ENCODE data around the gene CAMTA1. TPM values are rescaled to one million over a fixed set of nuclear protein-coding genes. Genes with fewer than 3 reads are reported as not detected.

CAMTA1 gene
- total RNA-seq, 1 donor from 2014 or later, result 77.6 TPM

DNA sequence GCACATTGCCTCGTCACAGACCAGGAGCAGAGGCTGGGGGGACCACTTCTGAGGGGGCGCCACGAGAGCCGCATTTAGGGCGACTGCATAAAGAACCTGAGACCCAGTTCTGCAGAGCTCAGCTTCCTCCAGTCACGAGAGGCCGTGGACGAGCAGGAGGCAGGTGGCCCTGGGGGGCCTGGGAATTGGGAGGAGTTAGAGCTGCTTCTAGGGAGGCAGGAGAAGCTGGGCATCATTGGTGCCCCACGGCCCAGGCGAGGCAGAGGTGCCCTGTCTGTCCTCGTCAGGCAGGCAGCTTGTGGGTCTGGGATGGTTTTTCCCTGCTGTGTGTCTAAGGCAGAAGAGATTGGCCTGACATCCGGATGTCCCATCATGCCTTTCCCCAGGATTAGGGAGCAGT lies 389.3 kb downstream of the CAMTA1 start:
- H3K27me3 Mint-ChIP-seq (ENCODE audit: low read depth, unreplicated experiment), result peaks cover 36% of the 10 kb centered on the region
- no peak overlapping the region for H3K4me3 Mint-ChIP-seq (ENCODE audit: unreplicated experiment)
- Histone ChIP-seq H3K9me3 (ENCODE audit: insufficient read depth, low read depth, low read length) (peaks cover 9% of the 10 kb centered on the region), H3K27ac (ENCODE audit: low read depth, low read length) (no peak overlapping the region), H3K27me3 (ENCODE audit: insufficient read depth, low read length) (no peaks in the 10 kb centered on the region), H3K4me3 (ENCODE audit: insufficient read depth, low read depth, low read length) (no peak overlapping the region), H3K36me3 (ENCODE audit: insufficient read depth, low read length) (no peaks in the 10 kb centered on the region), H2AFZ (ENCODE audit: low read depth, low read length) (no peak overlapping the region), H3K4me2 (ENCODE audit: low read length) (no peak overlapping the region), H4K20me1 (ENCODE audit: insufficient read depth, low read length) (no peaks in the 10 kb centered on the region), H3K79me2 (ENCODE audit: insufficient read depth, low read length) (no peaks in the 10 kb centered on the region), H3K9ac (ENCODE audit: low read length) (no peak overlapping the region), H3K4me1 (ENCODE audit: insufficient read depth, low read length) (no peaks in the 10 kb centered on the region)
- no peaks in the 10 kb centered on the region for H3K4me1 Mint-ChIP-seq (ENCODE audit: low read depth, unreplicated experiment)
- no peaks in the 10 kb centered on the region for H3K36me3 Mint-ChIP-seq (ENCODE audit: low read depth, unreplicated experiment)
- no peak for TF ChIP-seq EZH2 (IDR thresholded peaks at IDR 0.05; ENCODE audit: insufficient read depth, low read length)
- TF ChIP-seq, protein P1, sequence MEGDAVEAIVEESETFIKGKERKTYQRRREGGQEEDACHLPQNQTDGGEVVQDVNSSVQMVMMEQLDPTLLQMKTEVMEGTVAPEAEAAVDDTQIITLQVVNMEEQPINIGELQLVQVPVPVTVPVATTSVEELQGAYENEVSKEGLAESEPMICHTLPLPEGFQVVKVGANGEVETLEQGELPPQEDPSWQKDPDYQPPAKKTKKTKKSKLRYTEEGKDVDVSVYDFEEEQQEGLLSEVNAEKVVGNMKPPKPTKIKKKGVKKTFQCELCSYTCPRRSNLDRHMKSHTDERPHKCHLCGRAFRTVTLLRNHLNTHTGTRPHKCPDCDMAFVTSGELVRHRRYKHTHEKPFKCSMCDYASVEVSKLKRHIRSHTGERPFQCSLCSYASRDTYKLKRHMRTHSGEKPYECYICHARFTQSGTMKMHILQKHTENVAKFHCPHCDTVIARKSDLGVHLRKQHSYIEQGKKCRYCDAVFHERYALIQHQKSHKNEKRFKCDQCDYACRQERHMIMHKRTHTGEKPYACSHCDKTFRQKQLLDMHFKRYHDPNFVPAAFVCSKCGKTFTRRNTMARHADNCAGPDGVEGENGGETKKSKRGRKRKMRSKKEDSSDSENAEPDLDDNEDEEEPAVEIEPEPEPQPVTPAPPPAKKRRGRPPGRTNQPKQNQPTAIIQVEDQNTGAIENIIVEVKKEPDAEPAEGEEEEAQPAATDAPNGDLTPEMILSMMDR (IDR thresholded peaks at IDR 0.05; ENCODE audit: insufficient read depth, low read depth, low read length), result no peak
- no peak overlapping the region for H3K27ac Mint-ChIP-seq (ENCODE audit: unreplicated experiment)
- H3K9me3 Mint-ChIP-seq (ENCODE audit: unreplicated experiment), result peaks cover 3% of the 10 kb centered on the region
- DNase-seq (ENCODE audit: low read depth), result no peak
- FAIRE-seq, result no peak

DNA sequence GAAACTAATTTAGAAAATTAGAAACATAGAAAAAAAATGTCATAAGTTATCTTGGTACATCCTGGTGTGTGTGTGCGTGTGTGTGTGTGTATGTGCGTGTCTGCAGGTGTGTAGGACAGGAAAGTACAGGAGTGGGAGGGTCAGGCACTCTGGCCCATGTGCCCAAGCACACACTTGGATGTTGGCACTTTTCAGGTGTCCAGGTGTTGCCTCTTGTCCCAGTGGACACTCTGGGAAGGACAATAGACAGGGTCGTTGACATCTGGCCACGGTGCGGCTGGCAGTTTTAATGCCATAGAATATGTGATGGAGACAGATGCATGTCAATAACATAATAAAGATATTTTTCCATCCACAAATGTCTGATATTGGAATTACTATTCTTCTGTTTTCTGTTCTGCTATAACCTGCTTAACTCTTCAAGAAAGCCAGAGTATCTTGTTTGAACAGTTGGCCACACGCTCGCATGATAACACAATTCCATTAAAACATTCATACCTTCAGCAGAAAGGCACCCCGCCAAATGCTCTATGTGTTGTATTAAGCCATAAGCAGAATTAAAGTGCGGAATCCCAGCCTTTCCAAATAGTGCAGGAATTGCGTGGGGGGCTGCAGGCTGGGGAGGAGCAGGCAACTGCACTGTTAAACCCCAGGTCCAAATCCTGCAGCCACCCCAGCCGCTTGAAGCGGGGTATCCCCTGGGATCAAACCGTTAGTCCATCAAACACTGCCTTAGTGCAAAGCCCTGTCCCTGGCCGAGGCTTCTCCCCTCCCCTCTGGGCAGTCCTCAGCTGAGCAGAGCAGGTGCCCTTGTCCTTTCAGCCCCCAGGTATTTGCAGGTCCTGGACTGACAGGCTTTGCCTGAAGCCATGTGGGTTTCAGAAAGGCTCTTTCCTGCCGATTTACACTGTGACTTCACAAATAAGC lies 390.0 kb downstream of the CAMTA1 start:
- Mint-ChIP-seq H3K9me3 (ENCODE audit: unreplicated experiment) (peaks cover 6% of the 10 kb centered on the region), H3K27me3 (ENCODE audit: low read depth, unreplicated experiment) (peaks cover 36% of the 10 kb centered on the region), H3K4me3 (ENCODE audit: unreplicated experiment) (no peak overlapping the region), H3K4me1 (ENCODE audit: low read depth, unreplicated experiment) (no peaks in the 10 kb centered on the region), H3K27ac (ENCODE audit: unreplicated experiment) (no peak overlapping the region), H3K36me3 (ENCODE audit: low read depth, unreplicated experiment) (no peaks in the 10 kb centered on the region)
- H3K36me3 ChIP-seq (ENCODE audit: insufficient read depth, low read length), result no peaks in the 10 kb centered on the region
- TF ChIP-seq, protein P1 (IDR thresholded peaks at IDR 0.05; ENCODE audit: insufficient read depth, low read depth, low read length), result no peak
- no peak for TF ChIP-seq EZH2 (IDR thresholded peaks at IDR 0.05; ENCODE audit: insufficient read depth, low read length)
- no peak overlapping the region for H3K4me2 ChIP-seq (ENCODE audit: low read length)
- no peak for DNase-seq (ENCODE audit: low read depth)
- H3K4me3 ChIP-seq (ENCODE audit: insufficient read depth, low read depth, low read length), result no peak overlapping the region
- H3K4me1 ChIP-seq (ENCODE audit: insufficient read depth, low read length), result no peaks in the 10 kb centered on the region
- no peaks in the 10 kb centered on the region for H4K20me1 ChIP-seq (ENCODE audit: insufficient read depth, low read length)
- FAIRE-seq, result no peak
- H3K79me2 ChIP-seq (ENCODE audit: insufficient read depth, low read length), result no peaks in the 10 kb centered on the region
- no peak overlapping the region for H3K9ac ChIP-seq (ENCODE audit: low read length)
- peaks cover 9% of the 10 kb centered on the region for H3K9me3 ChIP-seq (ENCODE audit: insufficient read depth, low read depth, low read length)
- H3K27me3 ChIP-seq (ENCODE audit: insufficient read depth, low read length), result no peaks in the 10 kb centered on the region
- no peak overlapping the region for H3K27ac ChIP-seq (ENCODE audit: low read depth, low read length)
- no peak overlapping the region for H2AFZ ChIP-seq (ENCODE audit: low read depth, low read length)

DNA sequence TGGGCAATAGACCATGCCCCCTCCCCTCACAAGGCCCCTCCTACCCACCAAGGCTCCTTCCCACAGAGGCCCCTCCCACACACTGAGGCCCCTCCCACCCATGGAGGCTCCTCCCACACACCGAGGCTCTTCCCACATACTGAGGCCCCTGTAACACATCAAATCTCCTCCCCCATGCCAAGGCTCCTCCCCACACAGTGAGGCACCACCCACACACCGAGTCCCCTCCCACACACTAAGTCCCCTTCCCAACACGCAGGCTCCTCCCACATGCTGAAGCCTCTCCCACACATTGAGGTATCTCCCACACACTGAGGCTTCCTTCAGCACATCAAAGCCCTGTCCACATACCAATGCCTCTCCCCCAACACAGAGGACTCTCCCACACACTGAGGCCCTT lies 391.8 kb downstream of the CAMTA1 start:
- H3K9ac ChIP-seq (ENCODE audit: low read length), result no peak overlapping the region
- no peak overlapping the region for H3K27ac Mint-ChIP-seq (ENCODE audit: unreplicated experiment)
- no peak overlapping the region for H2AFZ ChIP-seq (ENCODE audit: low read depth, low read length)
- no peaks in the 10 kb centered on the region for H3K79me2 ChIP-seq (ENCODE audit: insufficient read depth, low read length)
- H3K4me3 Mint-ChIP-seq (ENCODE audit: unreplicated experiment), result no peak overlapping the region
- TF ChIP-seq, protein P1 (IDR thresholded peaks at IDR 0.05; ENCODE audit: insufficient read depth, low read depth, low read length), result no peak
- H3K4me1 Mint-ChIP-seq (ENCODE audit: low read depth, unreplicated experiment), result no peaks in the 10 kb centered on the region
- no peaks in the 10 kb centered on the region for H3K4me1 ChIP-seq (ENCODE audit: insufficient read depth, low read length)
- H3K36me3 Mint-ChIP-seq (ENCODE audit: low read depth, unreplicated experiment), result no peaks in the 10 kb centered on the region
- DNase-seq (ENCODE audit: low read depth), result no peak
- FAIRE-seq, result no peak
- H3K4me3 ChIP-seq (ENCODE audit: insufficient read depth, low read depth, low read length), result no peak overlapping the region
- H3K27me3 ChIP-seq (ENCODE audit: insufficient read depth, low read length), result no peaks in the 10 kb centered on the region
- no peak overlapping the region for H3K27ac ChIP-seq (ENCODE audit: low read depth, low read length)
- H3K36me3 ChIP-seq (ENCODE audit: insufficient read depth, low read length), result no peaks in the 10 kb centered on the region
- H3K4me2 ChIP-seq (ENCODE audit: low read length), result no peak overlapping the region
- H3K9me3 ChIP-seq (ENCODE audit: insufficient read depth, low read depth, low read length), result peaks cover 9% of the 10 kb centered on the region
- H3K9me3 Mint-ChIP-seq (ENCODE audit: unreplicated experiment), result peaks cover 8% of the 10 kb centered on the region
- H4K20me1 ChIP-seq (ENCODE audit: insufficient read depth, low read length), result no peaks in the 10 kb centered on the region
- peaks cover 26% of the 10 kb centered on the region for H3K27me3 Mint-ChIP-seq (ENCODE audit: low read depth, unreplicated experiment)

Measured in astrocyte (in vitro differentiated cells and primary cell).